GM18505 (cell line): Measurements from ENCODE around the gene COL27A1.

Experiments
- ATAC-seq: cut with Tn5 transposase; IDR thresholded peaks from one replicate; pipeline ENCODE4 v1.9.1; 2021; ENCODE audit not compliant: unreplicated experiment
- POLR2A ChIP-seq: IDR thresholded peaks from 4 replicates; pipeline ENCODE4 v1.6.1; 2011; ENCODE audit warnings: borderline replicate concordance; ENCODE audit not compliant: insufficient read depth, insufficient read length; ENCODE audit errors: extremely low read depth

COL27A1 gene

GRCh38 chr9:114263853-114264510 is 108.6 kb downstream of the COL27A1 start:
- ATAC-seq, result no peak
- TF ChIP-seq POLR2A, result no peak

DNA sequence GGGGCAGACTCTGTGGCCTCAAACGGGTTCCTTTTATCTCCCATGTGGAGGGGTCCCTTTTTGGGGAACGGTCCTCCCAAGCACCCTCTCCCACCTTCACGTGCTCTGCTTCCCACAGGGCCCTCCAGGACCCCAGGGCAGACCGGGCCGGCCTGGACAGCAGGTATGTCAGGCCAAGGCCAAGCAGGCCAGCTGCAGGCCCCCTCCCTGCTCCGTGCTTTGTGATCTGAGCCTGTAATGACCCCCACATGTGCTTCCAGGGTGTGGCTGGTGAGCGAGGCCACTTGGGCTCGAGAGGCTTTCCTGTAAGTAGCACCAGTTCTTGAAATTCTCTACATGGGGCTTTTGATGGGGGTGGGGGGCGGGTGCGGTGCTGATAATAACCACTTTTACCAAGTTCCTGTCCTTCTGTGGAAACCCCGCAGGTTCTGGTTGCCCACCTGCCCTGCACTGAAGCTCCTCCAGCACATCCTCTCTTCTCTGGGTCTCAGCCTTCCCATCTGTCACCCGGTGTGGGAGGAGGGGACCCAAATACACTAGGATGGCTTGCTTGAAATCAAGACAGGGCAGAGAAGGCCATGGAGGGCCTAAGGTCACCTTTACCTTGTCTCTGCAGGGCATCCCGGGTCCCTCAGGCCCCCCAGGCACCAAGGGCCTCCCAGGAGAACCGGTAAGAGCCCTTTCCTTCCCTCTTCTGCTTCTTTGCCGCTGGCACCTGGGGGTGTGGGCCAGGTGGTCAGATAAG is 109.6 kb downstream of the COL27A1 start:
- ATAC-seq, result no peak
- TF ChIP-seq POLR2A, result no peak

DNA sequence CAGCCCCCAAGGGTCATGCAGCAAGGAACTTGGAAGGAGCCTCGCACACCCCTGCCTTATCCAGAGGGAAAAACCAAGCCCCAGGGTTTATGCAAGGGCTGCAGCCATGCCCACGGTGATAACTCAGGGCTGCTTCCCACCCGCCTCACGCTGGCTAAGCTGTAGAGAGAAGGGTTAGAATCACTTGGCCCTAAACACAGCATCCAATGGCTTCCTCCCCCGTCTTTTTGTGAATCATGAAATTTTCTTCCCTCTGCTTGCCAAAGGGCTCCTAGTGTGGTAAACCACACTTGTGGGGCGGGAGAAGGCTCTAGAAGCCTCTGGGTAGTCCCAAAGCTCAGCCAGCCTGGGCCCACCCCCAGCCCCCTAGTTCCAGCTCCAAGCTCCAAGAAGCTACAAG is 111.6 kb downstream of the COL27A1 start:
- no peak for ATAC-seq
- TF ChIP-seq POLR2A, result no peak

DNA sequence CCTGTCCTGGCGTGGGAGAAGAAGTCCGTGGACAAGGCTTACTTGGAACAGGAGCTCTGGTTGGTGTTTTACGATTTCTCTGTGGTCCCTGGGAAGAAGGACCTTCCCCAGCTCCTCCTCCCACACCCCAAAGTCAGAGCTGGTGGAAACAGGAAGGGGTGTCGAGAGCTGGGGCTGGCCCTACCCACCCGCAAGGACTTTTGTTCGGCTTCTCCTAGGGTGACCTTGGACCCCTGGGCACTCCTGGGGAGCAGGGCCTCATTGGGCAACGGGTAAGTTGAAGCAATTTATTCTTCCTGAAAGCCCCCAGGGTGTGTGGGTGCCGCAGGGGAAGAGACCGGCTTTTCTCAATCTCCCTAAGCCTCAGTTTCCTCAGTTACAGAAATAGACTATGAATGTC is 113.7 kb downstream of the COL27A1 start:
- ATAC-seq, result no peak
- no peak for TF ChIP-seq POLR2A

- ATAC-seq, result no peak
- TF ChIP-seq POLR2A, result no peak
Observed at GRCh38 chr9:114270120-114270975, 115.0 kb downstream of the COL27A1 start.

GRCh38 chr9:114271556-114272510 is 116.5 kb downstream of the COL27A1 start:
- ATAC-seq, result no peak
- TF ChIP-seq POLR2A, result no peak

DNA sequence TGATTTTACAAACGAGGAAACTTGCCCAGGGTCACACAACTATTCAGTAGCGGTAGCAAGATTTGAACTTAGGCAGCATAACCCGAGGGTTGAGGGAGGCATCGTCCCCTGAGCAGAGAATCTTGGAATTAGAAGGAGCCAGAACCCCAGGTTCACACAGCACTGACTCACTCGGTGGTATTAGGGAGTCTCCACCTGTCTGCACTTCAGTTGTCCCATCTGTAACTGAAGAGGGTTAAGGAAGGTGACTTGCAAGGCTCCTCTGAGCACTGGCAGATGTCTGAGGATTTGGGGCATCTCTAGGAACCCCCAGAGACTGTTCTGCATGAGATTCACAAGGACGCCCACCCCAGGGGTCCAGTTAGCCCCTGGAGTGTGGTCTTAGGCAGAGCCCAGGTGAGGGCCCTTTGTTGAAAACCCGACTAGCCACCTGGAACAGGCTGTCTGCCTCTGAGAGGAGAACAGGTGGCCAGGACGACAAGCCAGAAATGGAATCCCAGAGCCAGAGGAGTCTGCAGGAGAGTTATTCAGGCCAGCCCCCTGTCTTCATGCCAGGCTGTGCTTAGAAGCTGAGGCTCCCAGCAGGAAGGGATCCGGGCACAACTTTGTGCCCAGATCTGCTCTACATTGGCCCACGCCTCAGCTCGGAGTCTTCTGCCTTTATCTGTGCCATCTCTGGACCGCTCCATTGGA is 117.5 kb downstream of the COL27A1 start:
- ATAC-seq, result no peak
- TF ChIP-seq POLR2A, result no peak

- no peak for ATAC-seq
- TF ChIP-seq POLR2A, result no peak
Observed at GRCh38 chr9:114273461-114273881, 118.1 kb downstream of the COL27A1 start.

DNA sequence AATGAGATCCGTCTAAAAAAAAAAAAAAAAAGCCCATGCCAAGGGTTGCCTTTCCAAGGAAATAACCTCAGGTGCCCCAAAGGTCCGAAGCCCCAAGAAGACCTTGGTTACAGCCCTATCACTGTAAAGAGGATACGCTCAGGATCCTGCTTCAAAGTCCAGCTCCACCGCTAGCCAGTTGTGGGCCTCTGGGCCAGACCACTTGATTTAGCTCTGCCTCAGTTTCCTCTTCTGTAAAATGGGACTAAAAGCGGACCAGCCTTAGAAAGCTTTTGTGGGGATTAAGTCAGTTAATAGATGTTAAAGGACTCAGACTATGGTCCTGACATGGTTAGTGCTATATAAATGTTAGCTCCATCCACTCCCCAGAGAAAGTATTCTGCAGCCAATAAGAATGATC is 118.9 kb downstream of the COL27A1 start:
- no peak for ATAC-seq
- TF ChIP-seq POLR2A, result no peak

DNA sequence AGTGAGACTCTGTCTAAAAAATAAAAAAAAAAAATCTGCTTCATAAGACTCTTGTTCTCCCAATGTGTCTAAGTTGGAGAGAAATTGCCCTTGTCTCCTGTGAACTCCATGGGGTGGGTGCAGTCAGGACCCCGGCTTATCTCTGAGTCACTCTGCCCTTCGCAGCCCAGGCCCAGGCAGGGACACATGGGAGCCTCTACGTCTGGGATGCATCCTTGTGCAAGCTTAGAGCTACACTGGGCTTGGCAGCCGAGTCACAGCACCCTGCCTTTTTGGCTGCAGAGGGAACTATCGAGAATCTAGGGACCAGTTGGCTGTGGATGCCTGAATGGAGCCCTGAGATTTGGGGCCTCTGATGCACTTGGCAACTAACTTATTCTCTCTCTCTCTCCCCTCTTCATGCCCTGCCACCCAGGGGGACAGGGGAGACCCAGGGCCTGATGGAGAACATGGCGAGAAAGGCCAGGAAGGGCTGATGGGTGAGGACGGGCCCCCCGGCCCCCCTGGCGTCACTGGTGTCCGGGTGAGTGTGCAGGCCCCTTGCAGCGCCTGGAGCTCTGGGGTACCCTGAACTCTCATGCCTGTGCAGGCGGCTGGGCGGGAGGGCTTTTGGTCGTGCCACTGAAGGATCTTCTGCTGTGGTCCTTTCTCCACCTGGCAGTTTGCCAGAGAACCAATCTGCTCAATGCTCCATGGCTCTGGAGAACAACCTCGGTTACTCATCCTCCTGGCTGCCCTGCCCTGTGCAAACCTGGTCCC is 120.1 kb downstream of the COL27A1 start:
- ATAC-seq, result no peak

DNA sequence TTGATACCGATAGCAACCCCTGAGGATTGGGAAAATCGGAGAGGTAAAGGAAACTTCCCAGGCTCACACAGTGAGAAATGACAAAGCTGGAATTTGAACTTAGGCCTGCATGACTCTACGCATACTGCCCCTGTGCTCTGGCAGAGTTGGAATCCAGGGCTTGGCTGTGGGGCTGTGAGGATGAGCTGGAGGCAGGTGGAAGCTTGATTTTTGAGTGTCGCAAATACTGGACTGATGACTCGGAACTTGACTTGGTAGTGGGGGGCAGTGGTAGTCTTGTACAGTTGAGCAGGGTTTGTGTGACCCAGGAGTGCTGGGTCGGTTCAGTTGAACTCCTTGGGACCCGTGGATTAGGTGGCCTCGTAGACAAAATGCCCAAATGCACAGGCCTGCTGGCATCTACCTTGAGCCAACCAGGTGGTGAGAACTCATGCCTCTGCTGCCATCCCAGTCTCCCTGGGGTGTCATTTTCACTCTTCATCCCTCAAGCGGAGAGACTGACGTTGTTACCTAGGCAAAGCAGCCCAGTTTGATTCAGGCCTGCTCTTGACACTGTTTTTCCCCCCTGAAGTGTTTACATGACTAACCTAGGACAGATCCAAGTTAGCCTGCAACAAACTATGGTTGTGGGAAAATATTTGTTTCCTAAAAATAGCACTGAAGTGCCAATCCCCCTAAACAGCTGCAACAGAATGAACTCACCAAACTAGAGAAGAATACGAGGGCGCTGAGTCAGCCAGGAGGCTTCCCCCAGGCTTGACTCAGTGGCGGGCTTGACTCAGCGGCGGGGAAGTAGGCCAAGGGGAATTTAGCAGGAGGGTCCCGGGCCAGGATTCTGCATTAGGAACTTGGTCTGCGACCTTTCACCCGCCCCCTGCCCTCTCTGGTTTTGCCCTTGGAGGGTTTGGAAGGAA is 121.8 kb downstream of the COL27A1 start:
- ATAC-seq, result no peak
- no peak for TF ChIP-seq POLR2A

More for the DNA sequence above, 120.1 kb downstream of the COL27A1 start:
- TF ChIP-seq POLR2A, result no peak

DNA sequence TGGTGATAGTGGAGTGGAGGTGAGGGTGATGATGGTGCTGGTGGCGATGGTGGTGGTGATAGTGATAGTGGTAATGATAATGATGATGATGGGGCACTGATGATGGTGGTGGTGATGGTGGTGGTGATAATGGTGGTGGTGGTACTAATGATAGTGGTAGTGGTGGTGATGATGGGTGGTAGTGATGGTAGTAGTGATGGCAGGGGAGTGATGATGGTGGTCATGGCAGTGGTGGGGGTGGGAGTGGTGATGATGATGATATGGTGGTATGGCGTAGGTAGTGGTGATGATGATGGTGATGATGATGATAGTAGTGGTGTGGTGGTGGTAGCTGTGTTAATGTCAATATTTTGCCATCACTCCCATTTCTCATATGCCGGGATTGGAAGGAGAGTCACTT is 123.0 kb downstream of the COL27A1 start:
- no peak for TF ChIP-seq POLR2A
- ATAC-seq, result no peak
